Measurements from ENCODE around the gene KRT14. TPM values are rescaled to one million over a fixed set of nuclear protein-coding genes. Genes with fewer than 3 reads are reported as not detected.

Gene KRT14
- total RNA-seq, 1 donor from 2014 or later = not detected

- H3K27me3 ChIP-seq (ENCODE audit: low read depth) = peaks cover 92% of the 10 kb centered on the region
- no peaks in the 10 kb centered on the region for H3K36me3 ChIP-seq
- TF ChIP-seq, protein P1, sequence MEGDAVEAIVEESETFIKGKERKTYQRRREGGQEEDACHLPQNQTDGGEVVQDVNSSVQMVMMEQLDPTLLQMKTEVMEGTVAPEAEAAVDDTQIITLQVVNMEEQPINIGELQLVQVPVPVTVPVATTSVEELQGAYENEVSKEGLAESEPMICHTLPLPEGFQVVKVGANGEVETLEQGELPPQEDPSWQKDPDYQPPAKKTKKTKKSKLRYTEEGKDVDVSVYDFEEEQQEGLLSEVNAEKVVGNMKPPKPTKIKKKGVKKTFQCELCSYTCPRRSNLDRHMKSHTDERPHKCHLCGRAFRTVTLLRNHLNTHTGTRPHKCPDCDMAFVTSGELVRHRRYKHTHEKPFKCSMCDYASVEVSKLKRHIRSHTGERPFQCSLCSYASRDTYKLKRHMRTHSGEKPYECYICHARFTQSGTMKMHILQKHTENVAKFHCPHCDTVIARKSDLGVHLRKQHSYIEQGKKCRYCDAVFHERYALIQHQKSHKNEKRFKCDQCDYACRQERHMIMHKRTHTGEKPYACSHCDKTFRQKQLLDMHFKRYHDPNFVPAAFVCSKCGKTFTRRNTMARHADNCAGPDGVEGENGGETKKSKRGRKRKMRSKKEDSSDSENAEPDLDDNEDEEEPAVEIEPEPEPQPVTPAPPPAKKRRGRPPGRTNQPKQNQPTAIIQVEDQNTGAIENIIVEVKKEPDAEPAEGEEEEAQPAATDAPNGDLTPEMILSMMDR (IDR thresholded peaks at IDR 0.05; ENCODE audit: borderline replicate concordance) = no peak
- no peak overlapping the region for H3K4me3 ChIP-seq
- intact Hi-C loops (cut with micrococcal nuclease) = no loop called here
- no peaks in the 10 kb centered on the region for H3K4me1 ChIP-seq
- no peaks in the 10 kb centered on the region for H3K9me3 ChIP-seq (replicated peaks)
- no peak for DNase-seq
- no peak overlapping the region for H3K27ac ChIP-seq (replicated peaks)
These were observed 48.1 kb downstream of the KRT14 start for GRCh38 chr17:41538565-41538991.

- intact Hi-C loops (cut with micrococcal nuclease) = no loop called here
- Histone ChIP-seq H3K4me1 (no peaks in the 10 kb centered on the region), H3K27me3 (ENCODE audit: low read depth) (peaks cover 90% of the 10 kb centered on the region), H3K4me3 (no peak overlapping the region), H3K27ac (replicated peaks) (no peak overlapping the region), H3K36me3 (no peaks in the 10 kb centered on the region), H3K9me3 (replicated peaks) (no peaks in the 10 kb centered on the region)
- TF ChIP-seq, protein P1 (IDR thresholded peaks at IDR 0.05; ENCODE audit: borderline replicate concordance) = no peak
- no peak for DNase-seq
These were observed 48.7 kb downstream of the KRT14 start for GRCh38 chr17:41537990-41538389.

GRCh38 chr17:41537614-41537954 lies 49.1 kb downstream of the KRT14 start:
- H3K4me1 ChIP-seq = no peaks in the 10 kb centered on the region
- H3K36me3 ChIP-seq = no peaks in the 10 kb centered on the region
- no peaks in the 10 kb centered on the region for H3K9me3 ChIP-seq (replicated peaks)
- intact Hi-C loops (cut with micrococcal nuclease) = no loop called here
- DNase-seq = no peak
- H3K27me3 ChIP-seq (ENCODE audit: low read depth) = peaks cover 90% of the 10 kb centered on the region
- no peak overlapping the region for H3K27ac ChIP-seq (replicated peaks)
- TF ChIP-seq, protein P1 (IDR thresholded peaks at IDR 0.05; ENCODE audit: borderline replicate concordance) = no peak
- H3K4me3 ChIP-seq = no peak overlapping the region

DNA sequence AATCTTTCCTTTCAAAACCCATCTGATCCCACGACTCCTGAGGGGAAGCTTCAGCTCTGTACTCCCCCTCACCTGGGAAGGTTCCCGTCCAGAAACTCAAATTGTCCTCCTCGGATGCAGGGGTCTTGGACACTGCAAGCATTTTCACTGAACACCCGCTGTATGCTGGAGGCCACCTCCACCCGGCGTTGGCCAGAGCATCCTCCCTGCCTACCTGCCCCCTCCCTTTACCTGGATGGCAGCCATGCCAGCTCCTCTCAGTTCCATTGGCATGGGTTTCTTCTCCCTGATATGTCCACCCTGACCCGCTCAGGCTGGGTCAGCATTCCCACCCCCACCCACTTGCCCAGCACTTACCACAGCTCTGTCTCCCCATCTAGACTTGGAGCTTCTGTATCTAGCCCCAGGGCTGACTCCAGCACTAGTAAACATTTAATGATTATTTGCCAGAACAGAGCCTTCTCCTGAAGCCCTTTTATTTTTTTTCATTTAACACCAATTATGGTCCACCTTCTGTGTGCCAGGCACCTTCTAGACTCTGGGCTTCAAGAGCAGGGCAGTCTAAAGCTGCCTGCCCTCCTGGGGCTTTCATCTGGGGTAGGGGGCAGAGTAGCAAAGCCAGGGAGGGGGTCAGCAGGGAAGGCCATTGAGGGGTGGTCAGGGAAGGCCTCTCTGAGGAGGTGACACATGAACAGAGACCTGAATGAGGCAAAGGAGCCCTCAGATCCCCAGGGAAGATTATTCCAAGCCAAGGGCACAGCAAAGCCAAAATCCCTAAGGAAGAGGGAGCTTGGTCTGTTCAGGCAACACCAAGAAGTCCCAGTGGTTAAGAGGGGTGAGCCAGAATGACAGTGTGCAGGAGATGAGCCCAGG lies 49.7 kb downstream of the KRT14 start:
- H3K4me1 ChIP-seq = no peaks in the 10 kb centered on the region
- DNase-seq = no peak
- intact Hi-C loops (cut with micrococcal nuclease) = no loop called here
- no peak overlapping the region for H3K4me3 ChIP-seq
- no peaks in the 10 kb centered on the region for H3K9me3 ChIP-seq (replicated peaks)
- TF ChIP-seq, protein P1 (IDR thresholded peaks at IDR 0.05; ENCODE audit: borderline replicate concordance) = no peak
- H3K27ac ChIP-seq (replicated peaks) = no peak overlapping the region
- peaks cover 93% of the 10 kb centered on the region for H3K27me3 ChIP-seq (ENCODE audit: low read depth)
- no peaks in the 10 kb centered on the region for H3K36me3 ChIP-seq

- H3K27ac ChIP-seq (replicated peaks) = no peak overlapping the region
- no peaks in the 10 kb centered on the region for H3K36me3 ChIP-seq
- no peak for DNase-seq
- no peaks in the 10 kb centered on the region for H3K4me1 ChIP-seq
- intact Hi-C loops (cut with micrococcal nuclease) = no loop called here
- TF ChIP-seq, protein P1 (IDR thresholded peaks at IDR 0.05; ENCODE audit: borderline replicate concordance) = no peak
- H3K27me3 ChIP-seq (ENCODE audit: low read depth) = peaks cover 94% of the 10 kb centered on the region
- no peak overlapping the region for H3K4me3 ChIP-seq
- H3K9me3 ChIP-seq (replicated peaks) = no peaks in the 10 kb centered on the region
These were observed 50.8 kb downstream of the KRT14 start for GRCh38 chr17:41535764-41536481.

Measured in left ventricle myocardium inferior (tissue), 1 donor.